ENCODE measurements around the gene CSTF2T.

The CSTF2T gene

GRCh38 chr10:51698473-51699063 lies 827 bp downstream of the CSTF2T start:
- H3K4me1 ChIP-seq (ENCODE audit: control insufficient read depth, insufficient read depth, low read depth, low read length), result peaks cover 15% of the 10 kb centered on the region
- H3K23ac ChIP-seq (ENCODE audit: low read length in 2 of 2), result no peak overlapping the region
- H4K91ac ChIP-seq (ENCODE audit: low read length), result no peak overlapping the region
- no peak overlapping the region for H3K14ac ChIP-seq (ENCODE audit: low read length in 2 of 2)
- no peak overlapping the region for H2BK15ac ChIP-seq (ENCODE audit: low read depth, poor library complexity, severe bottlenecking)
- H3K27ac ChIP-seq (ENCODE audit: low read length, poor library complexity, severe bottlenecking), result no peak overlapping the region
- DNase-seq, result no peak
- no peak overlapping the region for H2AK5ac ChIP-seq (ENCODE audit: low read length, severe bottlenecking)
- peak overlapping the region in 1 of 2 experiments; percentile 15 for H2BK12ac ChIP-seq (ENCODE audit: low read length in 2 of 2)
- WGBS, result 91% methylated on average over 8 of the region's 8 CpGs
- no peak overlapping the region for H2BK120ac ChIP-seq (ENCODE audit: low read depth, low read length)
- H3K4me2 ChIP-seq (ENCODE audit: low read length, poor library complexity, severe bottlenecking), result peak overlapping the region; percentile 74
- no peak overlapping the region for H2AFZ ChIP-seq (ENCODE audit: low read depth, low read length)
- H3K9me3 ChIP-seq (ENCODE audit: control insufficient read depth, low read length), result no peaks in the 10 kb centered on the region
- H3K9ac ChIP-seq (ENCODE audit: low read length), result peak overlapping the region; percentile 92
- no peak overlapping the region for H4K8ac ChIP-seq (ENCODE audit: low read length)
- peaks cover 4 to 24% of the 10 kb centered on the region in 2 experiments for H3K36me3 ChIP-seq (ENCODE audit: control insufficient read depth in 1 of 2, insufficient read depth in 2 of 2, low read depth in 1 of 2, low read length in 2 of 2)
- peak overlapping the region; percentile 74 to 99 for H3K4me3 ChIP-seq (ENCODE audit: insufficient read depth in 1 of 2, low read depth in 1 of 2, low read length in 2 of 2)
- H3K79me1 ChIP-seq (replicated peaks; ENCODE audit: low read length, poor library complexity, severe bottlenecking), result peaks cover 12% of the 10 kb centered on the region
- no peak overlapping the region for H2BK5ac ChIP-seq (ENCODE audit: low read depth, low read length, poor library complexity, severe bottlenecking)
- no peak overlapping the region for H3K18ac ChIP-seq (ENCODE audit: low read depth in 1 of 2, low read length in 2 of 2)
- peak overlapping the region in 1 of 2 experiments; percentile 20 for H3K4ac ChIP-seq (ENCODE audit: low read depth in 1 of 2, low read length in 2 of 2)
- H3K27me3 ChIP-seq (ENCODE audit: control insufficient read depth in 1 of 2, insufficient read depth in 1 of 2, low read length in 2 of 2), result no peaks in the 10 kb centered on the region

GRCh38 chr10:51696251-51696650 lies 3.1 kb downstream of the CSTF2T start:
- Histone ChIP-seq H2BK120ac (ENCODE audit: low read depth, low read length) (no peak overlapping the region), H3K9ac (ENCODE audit: low read length) (peak overlapping the region; percentile 92), H2BK5ac (ENCODE audit: low read depth, low read length, poor library complexity, severe bottlenecking) (no peak overlapping the region), H4K91ac (ENCODE audit: low read length) (no peak overlapping the region), H3K4me2 (ENCODE audit: low read length, poor library complexity, severe bottlenecking) (no peak overlapping the region), H3K4me3 (ENCODE audit: insufficient read depth in 1 of 2, low read depth in 1 of 2, low read length in 2 of 2) (peak overlapping the region in 1 of 2 experiments; percentile 99), H3K18ac (ENCODE audit: low read depth in 1 of 2, low read length in 2 of 2) (no peak overlapping the region), H2AFZ (ENCODE audit: low read depth, low read length) (no peak overlapping the region), H3K9me3 (ENCODE audit: control insufficient read depth, low read length) (no peaks in the 10 kb centered on the region), H3K4me1 (ENCODE audit: control insufficient read depth, insufficient read depth, low read depth, low read length) (peaks cover 15% of the 10 kb centered on the region), H2BK15ac (ENCODE audit: low read depth, poor library complexity, severe bottlenecking) (no peak overlapping the region), H3K27me3 (ENCODE audit: control insufficient read depth in 1 of 2, insufficient read depth in 1 of 2, low read length in 2 of 2) (no peaks in the 10 kb centered on the region), H3K23ac (ENCODE audit: low read length in 2 of 2) (no peak overlapping the region), H3K36me3 (ENCODE audit: control insufficient read depth in 1 of 2, insufficient read depth in 2 of 2, low read depth in 1 of 2, low read length in 2 of 2) (peaks cover 4 to 24% of the 10 kb centered on the region in 2 experiments), H3K4ac (ENCODE audit: low read depth in 1 of 2, low read length in 2 of 2) (no peak overlapping the region), H2BK12ac (ENCODE audit: low read length in 2 of 2) (no peak overlapping the region), H3K14ac (ENCODE audit: low read length in 2 of 2) (no peak overlapping the region), H3K79me1 (replicated peaks; ENCODE audit: low read length, poor library complexity, severe bottlenecking) (peaks cover 12% of the 10 kb centered on the region), H3K27ac (ENCODE audit: low read length, poor library complexity, severe bottlenecking) (no peak overlapping the region), H4K8ac (ENCODE audit: low read length) (no peak overlapping the region), H2AK5ac (ENCODE audit: low read length, severe bottlenecking) (no peak overlapping the region)
- DNase-seq, result no peak
- no CpG with 5 or more reads among the region's 1 CpG for WGBS

- H2BK120ac ChIP-seq (ENCODE audit: low read depth, low read length), result no peak overlapping the region
- no peak overlapping the region for H3K4ac ChIP-seq (ENCODE audit: low read depth in 1 of 2, low read length in 2 of 2)
- no CpG with 5 or more reads among the region's 5 CpGs for WGBS
- H3K4me2 ChIP-seq (ENCODE audit: low read length, poor library complexity, severe bottlenecking), result no peak overlapping the region
- peaks cover 13% of the 10 kb centered on the region for H3K4me1 ChIP-seq (ENCODE audit: control insufficient read depth, insufficient read depth, low read depth, low read length)
- H4K91ac ChIP-seq (ENCODE audit: low read length), result no peak overlapping the region
- H3K36me3 ChIP-seq (ENCODE audit: control insufficient read depth in 1 of 2, insufficient read depth in 2 of 2, low read depth in 1 of 2, low read length in 2 of 2), result peaks cover 4 to 24% of the 10 kb centered on the region in 2 experiments
- H3K18ac ChIP-seq (ENCODE audit: low read depth in 1 of 2, low read length in 2 of 2), result no peak overlapping the region
- no peak overlapping the region for H3K23ac ChIP-seq (ENCODE audit: low read length in 2 of 2)
- no peak overlapping the region for H2AK5ac ChIP-seq (ENCODE audit: low read length, severe bottlenecking)
- H3K9me3 ChIP-seq (ENCODE audit: control insufficient read depth, low read length), result no peaks in the 10 kb centered on the region
- H3K27me3 ChIP-seq (ENCODE audit: control insufficient read depth in 1 of 2, insufficient read depth in 1 of 2, low read length in 2 of 2), result no peaks in the 10 kb centered on the region
- no peak for DNase-seq
- peaks cover 12% of the 10 kb centered on the region for H3K79me1 ChIP-seq (replicated peaks; ENCODE audit: low read length, poor library complexity, severe bottlenecking)
- no peak overlapping the region for H3K4me3 ChIP-seq (ENCODE audit: insufficient read depth in 1 of 2, low read depth in 1 of 2, low read length in 2 of 2)
- H2BK5ac ChIP-seq (ENCODE audit: low read depth, low read length, poor library complexity, severe bottlenecking), result no peak overlapping the region
- no peak overlapping the region for H3K27ac ChIP-seq (ENCODE audit: low read length, poor library complexity, severe bottlenecking)
- H2AFZ ChIP-seq (ENCODE audit: low read depth, low read length), result no peak overlapping the region
- H3K14ac ChIP-seq (ENCODE audit: low read length in 2 of 2), result no peak overlapping the region
- no peak overlapping the region for H2BK15ac ChIP-seq (ENCODE audit: low read depth, poor library complexity, severe bottlenecking)
- peak overlapping the region; percentile 3 for H3K9ac ChIP-seq (ENCODE audit: low read length)
- H2BK12ac ChIP-seq (ENCODE audit: low read length in 2 of 2), result no peak overlapping the region
- no peak overlapping the region for H4K8ac ChIP-seq (ENCODE audit: low read length)
These were observed 5.2 kb downstream of the CSTF2T start for GRCh38 chr10:51694086-51694768.

GRCh38 chr10:51691135-51691534 lies 8.3 kb downstream of the CSTF2T start:
- no peak overlapping the region for H3K4me2 ChIP-seq (ENCODE audit: low read length, poor library complexity, severe bottlenecking)
- no peak for DNase-seq
- H4K91ac ChIP-seq (ENCODE audit: low read length), result no peak overlapping the region
- no peak overlapping the region for H2BK12ac ChIP-seq (ENCODE audit: low read length in 2 of 2)
- no peak overlapping the region for H3K14ac ChIP-seq (ENCODE audit: low read length in 2 of 2)
- no peaks in the 10 kb centered on the region for H3K4me1 ChIP-seq (ENCODE audit: control insufficient read depth, insufficient read depth, low read depth, low read length)
- H2BK5ac ChIP-seq (ENCODE audit: low read depth, low read length, poor library complexity, severe bottlenecking), result no peak overlapping the region
- H2BK120ac ChIP-seq (ENCODE audit: low read depth, low read length), result no peak overlapping the region
- H3K27ac ChIP-seq (ENCODE audit: low read length, poor library complexity, severe bottlenecking), result no peak overlapping the region
- peaks cover 0 to 6% of the 10 kb centered on the region in 2 experiments for H3K36me3 ChIP-seq (ENCODE audit: control insufficient read depth in 1 of 2, insufficient read depth in 2 of 2, low read depth in 1 of 2, low read length in 2 of 2)
- no peak overlapping the region for H3K9ac ChIP-seq (ENCODE audit: low read length)
- no peak overlapping the region for H2AK5ac ChIP-seq (ENCODE audit: low read length, severe bottlenecking)
- H3K23ac ChIP-seq (ENCODE audit: low read length in 2 of 2), result no peak overlapping the region
- H3K9me3 ChIP-seq (ENCODE audit: control insufficient read depth, low read length), result no peaks in the 10 kb centered on the region
- H2AFZ ChIP-seq (ENCODE audit: low read depth, low read length), result no peak overlapping the region
- H3K4ac ChIP-seq (ENCODE audit: low read depth in 1 of 2, low read length in 2 of 2), result no peak overlapping the region
- H3K4me3 ChIP-seq (ENCODE audit: insufficient read depth in 1 of 2, low read depth in 1 of 2, low read length in 2 of 2), result no peak overlapping the region
- H2BK15ac ChIP-seq (ENCODE audit: low read depth, poor library complexity, severe bottlenecking), result no peak overlapping the region
- H4K8ac ChIP-seq (ENCODE audit: low read length), result no peak overlapping the region
- H3K18ac ChIP-seq (ENCODE audit: low read depth in 1 of 2, low read length in 2 of 2), result no peak overlapping the region
- WGBS, result 59% methylated on average over 2 of the region's 4 CpGs
- no peaks in the 10 kb centered on the region for H3K27me3 ChIP-seq (ENCODE audit: control insufficient read depth in 1 of 2, insufficient read depth in 1 of 2, low read length in 2 of 2)
- H3K79me1 ChIP-seq (replicated peaks; ENCODE audit: low read length, poor library complexity, severe bottlenecking), result no peaks in the 10 kb centered on the region
